Measurements from ENCODE around the gene RPS6KA5.

Gene RPS6KA5

GRCh38 chr14:90804292-90805083 is 256.0 kb downstream of the RPS6KA5 start:
- no peak for TF ChIP-seq CTCF (IDR thresholded peaks at IDR 0.05; ENCODE audit: borderline replicate concordance, control extremely low read depth, extremely low read depth, insufficient read depth, missing control alignments)
- no peak for DNase-seq (ENCODE audit: low spot score)
- in situ Hi-C loops (cut with MboI; ENCODE audit: low sequenced_read_pairs, unreplicated experiment), result no loop called here

- no peak for DNase-seq (ENCODE audit: low spot score)
- TF ChIP-seq CTCF (IDR thresholded peaks at IDR 0.05; ENCODE audit: borderline replicate concordance, control extremely low read depth, extremely low read depth, insufficient read depth, missing control alignments), result no peak
- in situ Hi-C loops (cut with MboI; ENCODE audit: low sequenced_read_pairs, unreplicated experiment), result no loop called here
Measured at GRCh38 chr14:90803249-90803648, 257.2 kb downstream of the RPS6KA5 start.

- no peak for DNase-seq (ENCODE audit: low spot score)
- in situ Hi-C loops (cut with MboI; ENCODE audit: low sequenced_read_pairs, unreplicated experiment), result no loop called here
- no peak for TF ChIP-seq CTCF (IDR thresholded peaks at IDR 0.05; ENCODE audit: borderline replicate concordance, control extremely low read depth, extremely low read depth, insufficient read depth, missing control alignments)
Measured at GRCh38 chr14:90799420-90799819, 261.0 kb downstream of the RPS6KA5 start.

DNA sequence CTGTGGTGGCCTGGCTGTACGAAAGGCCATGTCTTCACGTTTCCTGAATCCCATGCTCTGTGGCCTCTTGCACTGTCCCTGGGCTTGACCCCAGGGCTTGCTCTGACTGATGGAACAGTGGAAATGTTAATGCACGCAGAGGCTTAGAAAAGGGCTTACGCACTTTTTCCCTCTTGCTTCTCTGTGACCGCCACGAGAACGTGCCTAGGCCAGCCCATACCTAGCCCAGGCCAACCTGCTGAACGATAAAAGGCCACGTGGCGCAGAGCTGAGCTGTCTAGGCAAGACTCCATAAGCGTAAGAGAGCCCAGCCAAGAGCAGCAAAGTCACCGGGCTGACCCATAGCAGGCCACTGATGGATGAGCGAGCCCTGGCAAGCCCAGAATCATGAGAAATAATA is 262.5 kb downstream of the RPS6KA5 start:
- TF ChIP-seq CTCF (IDR thresholded peaks at IDR 0.05; ENCODE audit: borderline replicate concordance, control extremely low read depth, extremely low read depth, insufficient read depth, missing control alignments), result no peak
- DNase-seq (ENCODE audit: low spot score), result no peak
- in situ Hi-C loops (cut with MboI; ENCODE audit: low sequenced_read_pairs, unreplicated experiment), result no loop called here
